OCI-LY1 (cell line): Measurements from ENCODE around the gene GNG13.

Experiments used
- H2AFZ ChIP-seq: fragments of 200-600 bp; sonication (generic), shearing (Covaris generic); 2 replicates; pipeline ENCODE4 v1.6.0; 2014; ENCODE audit warnings: antibody characterized with exemption, mild to moderate bottlenecking, low read length
- H3F3A ChIP-seq: fragments of 200-600 bp; sonication (generic), shearing (Covaris generic); 2 replicates; pipeline ENCODE4 v1.6.0; 2014; ENCODE audit warnings: mild to moderate bottlenecking, antibody characterized with exemption, low read length, moderate library complexity; ENCODE audit not compliant: insufficient read depth
- H3K27ac ChIP-seq: fragments of 200-600 bp; sonication (generic); 2 replicates; pipeline ENCODE4 v1.5.1; 2014; ENCODE audit warnings: low read length, mixed run types, mild to moderate bottlenecking, low read depth; ENCODE audit not compliant: poor library complexity, severe bottlenecking
- H3K27me3 ChIP-seq: fragments of 200-600 bp; sonication (generic); 2 replicates; pipeline ENCODE4 v1.6.0; 2014; ENCODE audit warnings: antibody characterized with exemption, mild to moderate bottlenecking, low read length, moderate library complexity; ENCODE audit not compliant: insufficient read depth
- H3K36me3 ChIP-seq: fragments of 200-600 bp; sonication (generic); 2 replicates; pipeline ENCODE4 v1.6.1; 2014; ENCODE audit warnings: mild to moderate bottlenecking, antibody characterized with exemption, low read length, moderate library complexity, mixed read lengths; ENCODE audit not compliant: insufficient read depth
- H3K4me1 ChIP-seq: fragments of 200-600 bp; sonication (generic); 2 replicates; pipeline ENCODE4 v1.5.1; 2014; ENCODE audit warnings: mild to moderate bottlenecking, low read length, moderate library complexity; ENCODE audit not compliant: insufficient read depth, severe bottlenecking
- H3K4me2 ChIP-seq: fragments of 200-600 bp; sonication (generic), shearing (Covaris generic); 2 replicates; pipeline ENCODE4 v1.6.1; 2014; ENCODE audit warnings: low read length
- H3K4me3 ChIP-seq: fragments of 200-600 bp; sonication (generic); 2 replicates; pipeline ENCODE4 v1.5.1; 2014; ENCODE audit warnings: low read length, low read depth, mild to moderate bottlenecking, mixed read lengths; ENCODE audit not compliant: poor library complexity, severe bottlenecking
- H3K79me2 ChIP-seq: fragments of 200-600 bp; shearing (Covaris generic); 2 replicates; pipeline ENCODE4 v1.6.1; 2016; ENCODE audit warnings: mixed run types, low read length, mixed read lengths; ENCODE audit not compliant: insufficient read depth
- H3K9ac ChIP-seq: fragments of 200-600 bp; sonication (generic), shearing (Covaris generic); 2 replicates; pipeline ENCODE4 v1.6.1; 2014; ENCODE audit warnings: mild to moderate bottlenecking, low read length, mixed read lengths
- H3K9me2 ChIP-seq: fragments of 200-600 bp; sonication (generic), shearing (Covaris generic); 2 replicates; pipeline ENCODE4 v1.6.1; 2014; ENCODE audit warnings: low read depth, mild to moderate bottlenecking, low read length, mixed read lengths
- H3K9me3 ChIP-seq: fragments of 200-600 bp; shearing (Covaris generic); 2 replicates; pipeline ENCODE4 v1.6.1; 2014; ENCODE audit warnings: low read length, mixed read lengths
- H4K20me1 ChIP-seq: fragments of 200-600 bp; sonication (generic), shearing (Covaris generic); 2 replicates; pipeline ENCODE4 v1.6.0; 2016; ENCODE audit warnings: mild to moderate bottlenecking, low read length; ENCODE audit not compliant: insufficient read depth
- EZH2 ChIP-seq: fragments of 200-600 bp; sonication (generic), shearing (Covaris generic); IDR thresholded peaks from 2 replicates; pipeline ENCODE4 v1.8.0; 2017; ENCODE audit warnings: borderline replicate concordance, mixed run types, mild to moderate bottlenecking, antibody characterized with exemption, low read length, moderate library complexity, mixed read lengths
- TF ChIP-seq, protein P1 (sequence below): fragments of 200-600 bp; sonication (generic), shearing (Covaris generic); IDR thresholded peaks from 2 replicates; pipeline ENCODE4 v1.5.1; 2017; ENCODE audit warnings: mild to moderate bottlenecking, antibody characterized with exemption, low read length, moderate library complexity, mixed read lengths

GNG13 gene

DNA sequence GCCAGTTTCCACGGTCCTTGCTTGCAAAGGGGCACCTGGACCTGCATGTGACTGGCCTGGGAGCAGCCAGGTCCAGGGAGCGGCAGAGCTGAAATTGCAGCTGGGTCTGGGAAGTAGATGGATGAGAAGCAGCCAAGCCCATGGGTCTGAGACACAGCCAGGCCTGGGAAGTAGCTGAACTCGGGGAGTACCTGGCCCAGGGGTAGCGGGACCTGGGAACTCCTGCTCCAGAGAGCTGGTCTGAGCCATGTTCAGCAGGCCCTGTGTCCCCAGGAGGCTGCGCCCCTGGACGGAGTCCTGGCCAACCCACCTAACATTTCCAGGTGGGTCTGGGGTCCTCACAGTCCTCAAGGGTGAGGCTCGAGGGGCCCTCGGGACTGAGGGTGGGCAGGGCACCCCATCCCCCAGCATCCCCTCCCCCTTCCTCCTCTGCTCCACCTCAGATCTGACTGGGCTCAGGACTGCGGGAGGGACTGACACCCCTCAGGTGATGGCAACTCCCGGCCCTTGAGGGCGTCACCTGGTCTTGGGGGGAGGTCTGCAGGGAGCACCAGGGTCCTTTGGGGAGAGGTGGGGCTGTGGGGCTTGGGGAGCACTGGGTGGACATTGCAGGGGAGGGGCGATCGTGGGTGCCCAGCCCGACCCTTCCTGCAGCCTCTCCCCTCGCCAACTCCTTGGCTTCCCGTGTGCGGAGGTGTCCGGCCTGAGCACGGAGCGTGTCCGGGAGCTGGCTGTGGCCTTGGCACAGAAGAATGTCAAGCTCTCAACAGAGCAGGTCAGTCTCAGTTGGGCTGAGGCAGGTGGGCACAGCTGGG, 37.0 kb downstream of the GNG13 start:
- TF ChIP-seq, protein P1, sequence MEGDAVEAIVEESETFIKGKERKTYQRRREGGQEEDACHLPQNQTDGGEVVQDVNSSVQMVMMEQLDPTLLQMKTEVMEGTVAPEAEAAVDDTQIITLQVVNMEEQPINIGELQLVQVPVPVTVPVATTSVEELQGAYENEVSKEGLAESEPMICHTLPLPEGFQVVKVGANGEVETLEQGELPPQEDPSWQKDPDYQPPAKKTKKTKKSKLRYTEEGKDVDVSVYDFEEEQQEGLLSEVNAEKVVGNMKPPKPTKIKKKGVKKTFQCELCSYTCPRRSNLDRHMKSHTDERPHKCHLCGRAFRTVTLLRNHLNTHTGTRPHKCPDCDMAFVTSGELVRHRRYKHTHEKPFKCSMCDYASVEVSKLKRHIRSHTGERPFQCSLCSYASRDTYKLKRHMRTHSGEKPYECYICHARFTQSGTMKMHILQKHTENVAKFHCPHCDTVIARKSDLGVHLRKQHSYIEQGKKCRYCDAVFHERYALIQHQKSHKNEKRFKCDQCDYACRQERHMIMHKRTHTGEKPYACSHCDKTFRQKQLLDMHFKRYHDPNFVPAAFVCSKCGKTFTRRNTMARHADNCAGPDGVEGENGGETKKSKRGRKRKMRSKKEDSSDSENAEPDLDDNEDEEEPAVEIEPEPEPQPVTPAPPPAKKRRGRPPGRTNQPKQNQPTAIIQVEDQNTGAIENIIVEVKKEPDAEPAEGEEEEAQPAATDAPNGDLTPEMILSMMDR, result no peak
- TF ChIP-seq EZH2, result no peak
- Histone ChIP-seq H3K4me2 (no peak overlapping the region), H3F3A (no peaks in the 10 kb centered on the region), H3K36me3 (no peaks in the 10 kb centered on the region), H2AFZ (no peak overlapping the region), H3K27me3 (no peaks in the 10 kb centered on the region), H4K20me1 (no peaks in the 10 kb centered on the region), H3K27ac (no peak overlapping the region), H3K79me2 (no peaks in the 10 kb centered on the region), H3K4me1 (no peaks in the 10 kb centered on the region), H3K9me3 (no peaks in the 10 kb centered on the region), H3K9ac (no peak overlapping the region), H3K4me3 (no peak overlapping the region), H3K9me2 (no peaks in the 10 kb centered on the region)

DNA sequence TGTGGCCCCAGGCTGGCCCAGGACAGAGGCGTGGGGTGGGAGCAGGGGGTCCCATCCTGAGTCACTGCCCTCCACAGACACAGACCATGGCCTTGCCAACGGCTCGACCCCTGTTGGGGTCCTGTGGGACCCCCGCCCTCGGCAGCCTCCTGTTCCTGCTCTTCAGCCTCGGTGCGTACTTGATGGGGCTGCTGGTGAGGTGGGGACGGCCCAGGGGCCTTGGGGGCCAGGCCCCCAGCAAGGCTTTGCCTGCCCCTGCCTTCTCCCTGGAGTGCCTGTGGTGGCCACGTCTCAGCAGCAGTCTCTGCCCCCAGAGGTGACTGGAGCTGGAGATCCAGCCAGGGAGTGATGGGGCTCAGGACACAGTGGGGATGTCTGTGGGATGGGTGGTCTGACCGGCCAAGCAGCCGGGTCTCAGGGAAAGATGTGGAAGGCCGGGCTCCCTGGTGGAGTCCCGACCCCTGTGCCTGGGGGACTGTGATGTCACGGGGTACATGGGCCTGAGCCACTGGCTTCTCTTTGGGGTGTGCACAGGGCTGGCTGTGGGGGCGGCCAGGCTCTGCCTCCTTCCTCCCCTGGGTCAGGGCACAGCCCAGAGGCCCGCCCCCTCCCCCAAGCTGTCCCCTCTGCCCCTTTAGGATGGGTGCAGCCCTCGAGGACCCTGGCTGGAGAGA, 37.8 kb downstream of the GNG13 start:
- Histone ChIP-seq H3K4me2 (no peak overlapping the region), H3K9ac (no peak overlapping the region), H3K36me3 (no peaks in the 10 kb centered on the region)

DNA sequence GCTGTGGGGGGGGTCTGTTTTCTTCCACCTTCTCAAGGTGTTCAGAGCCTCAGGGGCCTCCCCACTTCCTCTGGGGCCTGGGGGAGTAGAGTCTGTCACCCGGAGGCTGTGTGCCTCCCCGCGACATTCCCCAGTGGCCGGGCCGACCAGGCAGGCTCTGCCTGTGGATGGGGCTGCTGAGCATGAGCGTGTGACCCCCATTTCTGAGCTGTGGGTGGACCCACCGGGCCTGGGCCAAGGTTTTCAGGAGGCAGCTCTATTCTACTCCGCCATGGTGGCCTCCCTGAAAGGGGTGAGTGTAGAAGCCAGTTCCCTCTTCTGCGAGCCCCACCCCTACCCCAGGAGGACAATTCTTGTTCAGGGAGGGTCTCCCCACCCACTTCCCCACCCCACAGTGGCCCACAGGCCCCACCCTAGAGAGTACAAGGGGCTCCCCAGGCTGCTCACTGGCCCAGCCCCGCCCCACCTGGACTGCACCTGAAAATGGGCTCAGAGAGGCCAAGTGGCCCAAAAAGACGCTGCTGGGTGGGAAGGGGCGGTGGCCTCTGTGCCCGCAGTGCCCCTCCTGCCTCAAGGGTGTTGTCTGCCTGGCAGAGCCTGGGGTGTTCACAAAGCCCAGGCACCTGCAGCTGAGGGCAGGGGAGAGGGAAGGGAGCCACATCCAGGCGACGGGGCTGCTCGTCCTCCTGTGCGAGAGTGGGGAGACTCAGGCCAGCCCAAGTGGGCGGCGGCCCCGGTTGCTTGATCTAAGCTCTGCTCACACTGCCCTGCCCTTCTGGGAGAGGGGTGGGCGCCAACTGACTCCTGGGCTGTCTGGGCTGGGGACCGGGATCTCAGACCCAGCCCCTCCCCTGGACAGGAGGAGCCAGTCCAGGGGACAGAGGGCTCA, 38.7 kb downstream of the GNG13 start:
- no peaks in the 10 kb centered on the region for H3K9me2 ChIP-seq
- H4K20me1 ChIP-seq, result no peaks in the 10 kb centered on the region
- no peak for TF ChIP-seq EZH2
- TF ChIP-seq, protein P1, result no peak
- H2AFZ ChIP-seq, result no peak overlapping the region
- no peak overlapping the region for H3K27ac ChIP-seq
- H3K4me2 ChIP-seq, result no peak overlapping the region
- no peaks in the 10 kb centered on the region for H3F3A ChIP-seq
- no peaks in the 10 kb centered on the region for H3K79me2 ChIP-seq
- H3K36me3 ChIP-seq, result no peaks in the 10 kb centered on the region
- no peak overlapping the region for H3K4me3 ChIP-seq
- no peaks in the 10 kb centered on the region for H3K4me1 ChIP-seq
- no peak overlapping the region for H3K9ac ChIP-seq
- no peaks in the 10 kb centered on the region for H3K27me3 ChIP-seq
- no peaks in the 10 kb centered on the region for H3K9me3 ChIP-seq

More for the DNA sequence above, 37.8 kb downstream of the GNG13 start:
- Histone ChIP-seq H3K27ac (no peak overlapping the region), H3K79me2 (no peaks in the 10 kb centered on the region), H3K9me3 (no peaks in the 10 kb centered on the region), H4K20me1 (no peaks in the 10 kb centered on the region), H3K9me2 (no peaks in the 10 kb centered on the region), H3K27me3 (no peaks in the 10 kb centered on the region), H2AFZ (no peak overlapping the region), H3K4me1 (no peaks in the 10 kb centered on the region), H3K4me3 (no peak overlapping the region), H3F3A (no peaks in the 10 kb centered on the region)
- no peak for TF ChIP-seq EZH2
- TF ChIP-seq, protein P1, result no peak
